ENCODE measurements around the gene GRAMD1A.

GRAMD1A gene

DNA sequence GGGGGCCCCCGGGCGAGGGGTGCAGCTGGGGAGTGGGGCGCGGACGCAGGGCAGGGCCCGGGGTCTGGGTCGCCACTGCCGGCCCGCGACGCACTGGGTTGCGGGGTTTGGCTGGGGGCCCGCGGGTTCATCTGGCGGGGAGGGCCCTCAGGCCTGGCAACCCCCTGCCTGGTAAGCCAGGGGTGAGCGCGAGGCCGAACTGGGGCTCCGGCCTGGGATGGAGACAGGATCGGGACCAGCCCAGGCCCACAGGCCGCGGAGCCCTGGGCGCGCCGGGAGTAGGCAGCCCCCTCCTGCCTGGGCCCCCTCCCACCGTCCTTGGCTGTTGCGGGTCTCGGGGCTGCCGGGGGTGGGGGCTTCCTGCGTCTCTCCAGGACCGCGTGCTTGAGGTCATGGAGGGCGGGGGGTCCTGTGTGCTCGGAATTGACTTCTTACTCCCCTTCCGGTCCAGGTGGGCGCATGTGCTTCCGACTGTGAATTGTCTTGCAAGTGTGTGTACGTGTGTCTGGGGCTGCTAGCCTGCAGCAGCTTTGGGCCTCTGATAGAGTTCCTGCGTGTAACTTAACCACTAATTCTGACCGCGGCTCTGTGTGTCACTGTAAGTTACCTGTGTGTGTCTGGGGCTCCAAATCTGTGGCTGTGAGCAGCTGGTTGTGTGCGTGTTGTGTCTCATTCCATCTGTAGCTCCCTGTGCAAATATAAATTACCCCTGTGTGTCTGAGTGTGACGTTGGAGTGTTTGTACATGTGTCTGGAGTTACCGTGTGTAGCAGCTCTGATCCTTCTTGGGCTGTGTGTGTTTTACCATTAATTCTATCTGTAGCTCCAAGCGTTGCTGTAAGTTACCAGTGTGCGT lies 751 bp downstream of the GRAMD1A start:
- TF ChIP-seq CSDC2 (CRISPR knock-in tag; IDR thresholded peaks at IDR 0.05) (no peak), TCF4 (CRISPR knock-in tag; IDR thresholded peaks at IDR 0.05; ENCODE audit: borderline replicate concordance) (no peak)
- TF ChIP-seq, protein P1, sequence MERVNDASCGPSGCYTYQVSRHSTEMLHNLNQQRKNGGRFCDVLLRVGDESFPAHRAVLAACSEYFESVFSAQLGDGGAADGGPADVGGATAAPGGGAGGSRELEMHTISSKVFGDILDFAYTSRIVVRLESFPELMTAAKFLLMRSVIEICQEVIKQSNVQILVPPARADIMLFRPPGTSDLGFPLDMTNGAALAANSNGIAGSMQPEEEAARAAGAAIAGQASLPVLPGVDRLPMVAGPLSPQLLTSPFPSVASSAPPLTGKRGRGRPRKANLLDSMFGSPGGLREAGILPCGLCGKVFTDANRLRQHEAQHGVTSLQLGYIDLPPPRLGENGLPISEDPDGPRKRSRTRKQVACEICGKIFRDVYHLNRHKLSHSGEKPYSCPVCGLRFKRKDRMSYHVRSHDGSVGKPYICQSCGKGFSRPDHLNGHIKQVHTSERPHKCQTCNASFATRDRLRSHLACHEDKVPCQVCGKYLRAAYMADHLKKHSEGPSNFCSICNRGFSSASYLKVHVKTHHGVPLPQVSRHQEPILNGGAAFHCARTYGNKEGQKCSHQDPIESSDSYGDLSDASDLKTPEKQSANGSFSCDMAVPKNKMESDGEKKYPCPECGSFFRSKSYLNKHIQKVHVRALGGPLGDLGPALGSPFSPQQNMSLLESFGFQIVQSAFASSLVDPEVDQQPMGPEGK (CRISPR knock-in tag; IDR thresholded peaks at IDR 0.05; ENCODE audit: borderline replicate concordance) = 0 out of 2 replicates have a peak, but pooled peaks have one; percentile 35
- peak; percentile 35 for ATAC-seq

DNA sequence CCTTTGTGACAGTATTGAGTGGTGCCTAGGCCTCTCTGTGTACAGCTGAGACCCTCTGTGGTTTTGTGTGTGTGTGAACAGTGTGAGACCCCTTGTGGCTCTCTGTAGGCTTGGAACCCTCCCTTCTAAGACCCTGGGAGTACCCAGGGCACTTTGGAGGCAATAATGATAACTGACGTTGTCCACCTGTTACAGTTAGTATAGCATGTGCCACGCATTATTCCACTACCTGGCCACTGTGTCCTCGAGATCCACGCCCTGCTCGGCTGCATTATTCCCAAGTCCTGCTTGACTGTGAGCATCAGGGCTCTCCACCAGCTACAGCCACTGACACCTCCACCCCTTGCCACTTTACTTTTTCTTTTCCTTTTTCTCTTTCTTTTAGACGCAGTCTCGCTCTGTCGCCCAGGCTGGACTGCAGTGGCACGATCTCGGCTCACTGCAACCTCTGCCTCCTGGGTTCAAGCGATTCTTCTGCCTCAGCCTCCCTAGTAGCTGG lies 2.0 kb downstream of the GRAMD1A start:
- TF ChIP-seq ZC3H10 (CRISPR knock-in tag; IDR thresholded peaks at IDR 0.05) (no peak), GLIS3 (CRISPR knock-in tag; IDR thresholded peaks at IDR 0.05) (no peak), ZNF565 (CRISPR knock-in tag; conservative IDR thresholded peaks at IDR 0.05; ENCODE audit: low read depth) (no peak), ZNF8 (CRISPR knock-in tag; IDR thresholded peaks at IDR 0.05) (no peak), ISL1 (CRISPR knock-in tag; IDR thresholded peaks at IDR 0.05) (no peak), ZNF70 (CRISPR knock-in tag; IDR thresholded peaks at IDR 0.05) (no peak), ZFP3 (CRISPR knock-in tag; IDR thresholded peaks at IDR 0.05) (no peak), SNAI2 (CRISPR knock-in tag; IDR thresholded peaks at IDR 0.05) (no peak), ESRRG (CRISPR knock-in tag; IDR thresholded peaks at IDR 0.05) (no peak), RARB (CRISPR knock-in tag; IDR thresholded peaks at IDR 0.05) (no peak), PPARA (CRISPR knock-in tag; IDR thresholded peaks at IDR 0.05; ENCODE audit: borderline replicate concordance) (no peak), ZFP30 (CRISPR knock-in tag; IDR thresholded peaks at IDR 0.05) (no peak), TOX (CRISPR knock-in tag; IDR thresholded peaks at IDR 0.05; ENCODE audit: borderline replicate concordance) (no peak), CSDC2 (CRISPR knock-in tag; IDR thresholded peaks at IDR 0.05) (no peak)
- TF ChIP-seq, protein P2, sequence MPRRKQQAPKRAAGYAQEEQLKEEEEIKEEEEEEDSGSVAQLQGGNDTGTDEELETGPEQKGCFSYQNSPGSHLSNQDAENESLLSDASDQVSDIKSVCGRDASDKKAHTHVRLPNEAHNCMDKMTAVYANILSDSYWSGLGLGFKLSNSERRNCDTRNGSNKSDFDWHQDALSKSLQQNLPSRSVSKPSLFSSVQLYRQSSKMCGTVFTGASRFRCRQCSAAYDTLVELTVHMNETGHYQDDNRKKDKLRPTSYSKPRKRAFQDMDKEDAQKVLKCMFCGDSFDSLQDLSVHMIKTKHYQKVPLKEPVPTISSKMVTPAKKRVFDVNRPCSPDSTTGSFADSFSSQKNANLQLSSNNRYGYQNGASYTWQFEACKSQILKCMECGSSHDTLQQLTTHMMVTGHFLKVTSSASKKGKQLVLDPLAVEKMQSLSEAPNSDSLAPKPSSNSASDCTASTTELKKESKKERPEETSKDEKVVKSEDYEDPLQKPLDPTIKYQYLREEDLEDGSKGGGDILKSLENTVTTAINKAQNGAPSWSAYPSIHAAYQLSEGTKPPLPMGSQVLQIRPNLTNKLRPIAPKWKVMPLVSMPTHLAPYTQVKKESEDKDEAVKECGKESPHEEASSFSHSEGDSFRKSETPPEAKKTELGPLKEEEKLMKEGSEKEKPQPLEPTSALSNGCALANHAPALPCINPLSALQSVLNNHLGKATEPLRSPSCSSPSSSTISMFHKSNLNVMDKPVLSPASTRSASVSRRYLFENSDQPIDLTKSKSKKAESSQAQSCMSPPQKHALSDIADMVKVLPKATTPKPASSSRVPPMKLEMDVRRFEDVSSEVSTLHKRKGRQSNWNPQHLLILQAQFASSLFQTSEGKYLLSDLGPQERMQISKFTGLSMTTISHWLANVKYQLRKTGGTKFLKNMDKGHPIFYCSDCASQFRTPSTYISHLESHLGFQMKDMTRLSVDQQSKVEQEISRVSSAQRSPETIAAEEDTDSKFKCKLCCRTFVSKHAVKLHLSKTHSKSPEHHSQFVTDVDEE (CRISPR knock-in tag; IDR thresholded peaks at IDR 0.05) = no peak
- TF ChIP-seq, protein P1 (CRISPR knock-in tag; IDR thresholded peaks at IDR 0.05; ENCODE audit: borderline replicate concordance) = no peak
- TF ChIP-seq, protein P3, sequence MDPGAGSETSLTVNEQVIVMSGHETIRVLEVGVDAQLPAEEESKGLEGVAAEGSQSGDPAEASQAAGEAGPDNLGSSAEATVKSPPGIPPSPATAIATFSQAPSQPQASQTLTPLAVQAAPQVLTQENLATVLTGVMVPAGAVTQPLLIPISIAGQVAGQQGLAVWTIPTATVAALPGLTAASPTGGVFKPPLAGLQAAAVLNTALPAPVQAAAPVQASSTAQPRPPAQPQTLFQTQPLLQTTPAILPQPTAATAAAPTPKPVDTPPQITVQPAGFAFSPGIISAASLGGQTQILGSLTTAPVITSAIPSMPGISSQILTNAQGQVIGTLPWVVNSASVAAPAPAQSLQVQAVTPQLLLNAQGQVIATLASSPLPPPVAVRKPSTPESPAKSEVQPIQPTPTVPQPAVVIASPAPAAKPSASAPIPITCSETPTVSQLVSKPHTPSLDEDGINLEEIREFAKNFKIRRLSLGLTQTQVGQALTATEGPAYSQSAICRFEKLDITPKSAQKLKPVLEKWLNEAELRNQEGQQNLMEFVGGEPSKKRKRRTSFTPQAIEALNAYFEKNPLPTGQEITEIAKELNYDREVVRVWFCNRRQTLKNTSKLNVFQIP (CRISPR knock-in tag; IDR thresholded peaks at IDR 0.05; ENCODE audit: borderline replicate concordance, low read depth) = no peak
- TF ChIP-seq, protein P4, sequence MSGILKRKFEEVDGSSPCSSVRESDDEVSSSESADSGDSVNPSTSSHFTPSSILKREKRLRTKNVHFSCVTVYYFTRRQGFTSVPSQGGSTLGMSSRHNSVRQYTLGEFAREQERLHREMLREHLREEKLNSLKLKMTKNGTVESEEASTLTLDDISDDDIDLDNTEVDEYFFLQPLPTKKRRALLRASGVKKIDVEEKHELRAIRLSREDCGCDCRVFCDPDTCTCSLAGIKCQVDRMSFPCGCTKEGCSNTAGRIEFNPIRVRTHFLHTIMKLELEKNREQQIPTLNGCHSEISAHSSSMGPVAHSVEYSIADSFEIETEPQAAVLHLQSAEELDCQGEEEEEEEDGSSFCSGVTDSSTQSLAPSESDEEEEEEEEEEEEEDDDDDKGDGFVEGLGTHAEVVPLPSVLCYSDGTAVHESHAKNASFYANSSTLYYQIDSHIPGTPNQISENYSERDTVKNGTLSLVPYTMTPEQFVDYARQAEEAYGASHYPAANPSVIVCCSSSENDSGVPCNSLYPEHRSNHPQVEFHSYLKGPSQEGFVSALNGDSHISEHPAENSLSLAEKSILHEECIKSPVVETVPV (CRISPR knock-in tag; IDR thresholded peaks at IDR 0.05) = no peak
- ATAC-seq = no peak
